Stimulated activated CD4-positive, alpha-beta T cell treated with anti-CD3 and anti-CD28 coated beads, TNF-alpha, amount 100 ng/mL, for 24 hours (primary cell): ENCODE results near the gene MKNK2.
A peak's percentile ranks its signal among the peaks of the same experiment; 100 is the strongest.
"Not testable (repeated sequence)": the region's sequence is repeated elsewhere in the genome, so short reads cannot be mapped to it uniquely, and the experiment has no call there.

Experiments
- DNase-seq, 3 experiments: peaks; one replicate each; pipeline ENCODE4 v3.0.0-alpha.2; 2020; ENCODE audit warnings: low read depth in 3 of 3

Gene MKNK2

DNA sequence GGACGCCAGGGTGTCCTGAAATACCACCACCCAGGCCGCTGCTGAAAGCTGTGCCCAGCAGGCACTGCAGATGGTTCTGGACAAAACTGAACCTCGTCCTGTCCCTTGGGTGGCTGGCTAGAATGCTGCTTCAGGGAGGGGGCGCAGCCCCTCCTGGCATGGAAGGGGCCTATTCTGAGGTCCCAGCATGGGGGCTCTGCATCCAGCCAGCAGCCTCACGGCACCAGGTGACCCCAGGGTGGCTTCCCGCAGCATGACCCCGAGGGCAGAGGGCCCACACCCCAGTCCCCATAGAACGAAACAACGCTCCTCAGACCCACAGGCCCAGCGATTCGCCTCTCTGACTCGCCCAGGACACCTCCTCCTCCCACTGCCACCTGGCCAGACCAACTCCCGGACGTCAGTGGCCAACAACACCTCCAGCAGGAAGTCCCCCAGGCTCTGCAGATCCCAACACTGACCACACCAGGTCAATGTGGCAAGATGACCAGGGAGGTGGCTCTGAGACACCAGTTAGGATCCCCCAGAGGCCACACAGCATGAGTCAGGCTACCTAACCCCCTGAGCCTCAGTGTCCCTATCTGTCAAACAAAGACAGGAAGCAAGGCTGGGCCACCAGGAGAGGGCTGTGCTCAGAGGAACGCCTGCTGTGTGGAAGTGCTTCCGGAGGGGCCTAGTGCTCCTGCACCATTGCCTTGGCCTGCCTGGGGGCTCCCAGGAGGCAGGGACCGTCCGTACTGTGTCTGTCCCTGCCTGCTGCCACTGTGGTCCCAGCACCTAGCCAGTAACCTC is 6.1 kb downstream of the MKNK2 start:
- no peak for DNase-seq

DNA sequence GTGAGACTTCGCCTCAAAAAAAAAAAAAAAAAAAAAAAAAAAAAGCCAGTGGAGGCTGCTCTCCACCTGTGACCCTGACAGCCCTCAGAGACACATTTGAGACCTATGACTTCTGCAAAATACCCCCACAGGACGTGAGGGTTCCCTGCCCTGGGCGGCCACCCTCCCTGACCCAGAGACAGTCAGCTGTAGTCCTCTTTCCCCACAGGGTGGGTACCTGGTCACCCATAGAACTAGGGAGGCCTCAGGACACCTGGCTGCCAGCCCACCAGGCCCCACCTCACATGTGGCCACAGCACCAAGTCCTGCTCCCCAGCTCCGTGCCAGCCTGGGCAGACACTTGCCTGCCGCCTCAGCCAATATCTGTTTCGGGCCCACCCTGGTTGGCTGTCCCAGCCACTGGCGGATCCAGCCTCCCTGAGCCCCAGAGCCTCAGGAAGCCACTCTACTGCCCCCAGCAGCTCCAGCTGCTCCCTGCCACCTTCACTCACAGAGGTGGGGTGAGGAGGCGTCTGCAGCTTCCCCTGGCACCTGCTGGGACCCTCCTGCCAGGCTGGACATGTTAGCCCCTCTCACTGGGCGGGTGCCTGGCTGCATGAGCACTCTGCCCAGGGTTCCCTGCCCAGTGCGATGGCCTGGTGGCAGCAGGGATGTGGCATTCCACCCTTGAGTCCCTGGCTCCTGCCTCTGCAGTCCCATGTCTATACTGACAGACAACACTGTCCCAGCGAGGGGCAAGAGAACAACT is 6.9 kb downstream of the MKNK2 start:
- no peak for DNase-seq

DNA sequence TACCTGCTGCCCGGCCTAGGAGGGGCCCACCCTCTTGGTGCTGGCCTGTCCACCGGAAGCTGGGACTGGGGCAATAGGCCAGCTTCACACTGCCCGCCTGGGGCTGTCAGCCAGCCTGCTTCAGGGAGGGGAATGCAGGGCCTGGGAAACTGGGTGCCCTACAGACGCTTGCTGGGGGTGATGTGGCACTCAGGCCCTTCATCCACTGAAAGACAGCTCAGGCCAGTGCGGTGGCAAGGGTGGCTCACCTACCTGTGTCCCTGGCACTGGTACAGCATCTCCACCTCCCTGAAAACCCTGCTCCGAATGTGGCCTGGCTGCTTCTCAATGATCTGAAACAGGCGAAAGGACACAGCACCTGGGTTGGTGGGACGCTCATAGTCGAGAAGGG is 7.8 kb downstream of the MKNK2 start:
- no peak for DNase-seq

DNA sequence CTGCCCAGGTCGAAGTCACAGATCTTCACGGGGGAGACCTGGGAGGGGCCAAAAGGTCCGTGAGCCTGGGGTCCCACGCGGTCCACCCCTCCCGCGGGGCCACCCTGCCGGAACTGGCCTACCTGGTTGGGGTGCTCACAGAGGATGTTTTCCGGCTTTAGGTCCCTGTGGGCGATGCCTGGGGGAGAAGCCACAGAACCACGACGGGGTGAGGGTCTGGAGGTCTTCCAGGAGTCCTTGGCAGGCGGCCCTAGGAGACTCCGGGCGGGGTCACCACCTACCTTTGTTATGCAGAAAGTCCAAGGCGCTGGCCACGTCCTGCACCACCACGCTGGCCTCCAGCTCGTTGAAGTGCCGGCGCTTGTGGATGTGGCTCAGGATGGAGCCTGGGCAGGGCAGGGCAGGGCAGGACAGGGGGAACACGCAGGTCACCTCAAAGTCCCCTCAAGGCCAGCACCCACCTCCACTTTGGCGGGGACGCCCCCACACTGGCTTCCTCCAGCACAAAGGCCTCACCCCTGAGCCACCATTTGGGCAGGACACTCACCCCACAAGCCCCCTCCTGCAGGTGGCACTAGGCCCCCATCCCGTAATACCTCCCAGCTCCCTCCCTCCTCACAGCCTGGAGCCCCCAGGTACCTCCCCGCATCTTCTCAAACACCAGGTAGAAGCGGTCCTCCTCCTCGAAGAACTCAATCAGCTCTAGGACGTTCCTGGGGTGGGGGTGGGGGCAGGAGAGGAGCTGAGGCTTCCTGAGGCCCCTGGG is 8.4 kb downstream of the MKNK2 start:
- DNase-seq = no peak

DNA sequence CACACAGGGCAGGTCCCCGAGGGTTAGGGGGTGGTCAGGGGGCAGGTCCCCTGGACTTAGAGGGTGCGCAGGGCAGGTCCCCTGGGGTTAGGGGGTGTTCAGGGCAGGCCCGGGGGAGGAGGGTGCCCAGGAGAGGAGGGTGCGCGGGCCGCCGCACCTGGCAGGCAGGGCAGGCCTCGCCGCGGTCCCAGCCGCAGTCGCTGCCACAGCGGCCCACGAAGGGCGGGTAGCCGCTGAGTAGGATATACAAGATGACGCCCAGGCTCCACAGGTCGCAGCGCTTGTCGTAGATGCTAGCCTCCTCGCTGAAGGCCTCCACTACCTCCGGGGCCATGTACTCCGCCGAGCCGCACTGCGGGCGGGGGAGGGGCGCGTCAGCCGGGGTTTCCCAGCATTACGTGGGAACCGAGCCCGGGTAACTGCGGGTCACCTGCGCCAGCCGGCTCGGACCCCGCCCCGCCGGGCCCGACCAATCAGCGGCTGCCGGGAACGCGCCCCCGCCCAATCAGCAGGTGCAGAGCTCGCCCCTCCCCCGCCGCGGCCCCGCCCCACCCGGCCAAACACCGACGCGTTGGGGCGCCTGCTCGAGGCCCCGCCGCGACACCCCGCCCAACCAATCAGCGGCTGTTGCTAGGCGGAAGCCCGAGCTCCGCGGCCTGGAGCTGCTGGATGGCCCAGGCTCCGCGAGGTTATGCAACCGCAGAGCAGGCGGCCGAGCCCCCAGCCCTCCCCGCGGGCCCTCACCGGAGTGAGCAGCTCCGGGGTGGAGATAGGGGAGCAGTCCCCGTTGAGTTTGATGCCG is 9.2 kb downstream of the MKNK2 start:
- peak; percentile 98 to 100 (median 99) for DNase-seq

DNA sequence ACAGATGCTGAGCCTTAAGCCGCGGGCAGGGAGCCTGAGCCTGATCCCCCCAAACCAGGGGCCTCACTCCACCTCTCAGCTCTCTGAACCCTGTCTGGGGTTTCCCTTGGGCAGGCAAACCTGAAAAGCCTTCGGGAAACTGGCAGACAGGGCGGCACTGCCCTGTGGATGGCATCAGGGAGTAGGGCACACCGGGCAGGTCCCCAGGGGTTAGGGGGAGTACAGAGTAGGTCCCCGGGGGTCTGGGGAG is 9.7 kb downstream of the MKNK2 start:
- DNase-seq = no peak

DNA sequence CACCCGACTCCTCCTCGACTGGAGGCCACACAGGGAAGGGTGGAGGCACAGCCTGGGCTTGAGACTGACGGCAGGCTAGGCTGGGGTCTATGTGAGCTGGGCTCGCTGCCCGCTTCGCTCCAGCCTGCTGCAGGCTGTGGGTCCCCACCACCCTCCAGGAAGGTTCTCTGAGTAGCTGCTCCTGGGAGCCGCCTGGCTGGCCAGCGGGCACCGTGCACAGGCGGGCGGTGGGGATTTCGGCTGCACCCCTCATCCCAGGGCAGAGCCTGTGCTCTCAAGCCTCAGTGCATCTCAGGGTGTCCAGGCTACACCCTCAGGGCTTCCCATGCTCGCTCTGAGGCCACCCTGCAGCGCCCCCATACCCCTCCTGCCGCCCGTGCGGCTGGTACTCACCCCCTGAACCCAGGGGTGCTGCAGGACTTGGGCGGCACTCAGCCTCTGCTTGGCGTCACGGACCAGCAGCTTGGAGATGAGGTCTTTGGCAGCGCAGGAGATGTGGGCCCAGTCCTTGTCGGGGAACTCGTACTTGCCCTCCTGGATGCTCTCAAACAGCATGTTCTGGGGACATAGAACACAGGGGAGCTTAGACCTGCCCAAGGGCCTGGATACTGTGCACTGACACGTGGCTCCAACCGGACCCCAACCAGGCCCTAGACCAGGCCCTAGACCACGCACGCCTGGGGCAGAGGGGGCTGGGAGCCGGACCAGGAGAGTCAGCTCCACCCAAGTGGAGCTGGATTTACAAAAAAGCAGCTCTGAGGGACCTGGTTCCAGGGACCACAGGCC is 10.2 kb downstream of the MKNK2 start:
- DNase-seq = no peak

DNA sequence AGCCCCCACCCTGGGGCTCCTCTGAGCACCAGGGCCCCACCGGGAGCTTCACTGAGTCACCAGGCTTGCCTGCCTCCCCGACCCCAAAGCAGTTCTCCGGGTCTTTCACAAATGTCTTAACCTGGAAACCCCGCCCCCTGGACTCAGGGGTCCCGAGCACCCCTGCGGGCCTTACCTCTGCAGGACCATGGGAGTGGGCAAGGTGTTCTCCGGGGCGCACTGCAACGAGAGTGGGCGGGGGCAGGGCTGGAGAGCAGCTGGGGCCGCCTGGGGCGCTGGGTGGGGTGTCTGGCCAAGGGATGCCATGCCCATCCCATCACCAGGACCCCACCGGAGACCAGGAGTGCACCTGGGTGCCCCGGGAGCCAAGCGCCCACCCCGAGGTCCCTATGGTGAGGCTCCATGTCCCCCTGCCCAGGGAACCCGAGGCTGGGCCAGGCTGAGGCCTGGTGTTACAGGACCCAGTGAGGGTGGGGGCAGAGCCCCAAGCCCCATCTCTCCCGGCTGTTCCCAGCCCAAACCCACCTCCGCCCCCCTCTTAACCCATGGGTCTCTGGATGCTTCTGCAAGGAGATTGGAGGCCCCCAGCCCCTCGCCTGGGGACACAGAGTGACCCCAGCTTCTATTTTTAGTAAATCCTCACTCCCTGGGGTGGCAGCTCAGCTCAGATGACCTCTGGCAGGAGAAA is 10.9 kb downstream of the MKNK2 start:
- no peak for DNase-seq

DNA sequence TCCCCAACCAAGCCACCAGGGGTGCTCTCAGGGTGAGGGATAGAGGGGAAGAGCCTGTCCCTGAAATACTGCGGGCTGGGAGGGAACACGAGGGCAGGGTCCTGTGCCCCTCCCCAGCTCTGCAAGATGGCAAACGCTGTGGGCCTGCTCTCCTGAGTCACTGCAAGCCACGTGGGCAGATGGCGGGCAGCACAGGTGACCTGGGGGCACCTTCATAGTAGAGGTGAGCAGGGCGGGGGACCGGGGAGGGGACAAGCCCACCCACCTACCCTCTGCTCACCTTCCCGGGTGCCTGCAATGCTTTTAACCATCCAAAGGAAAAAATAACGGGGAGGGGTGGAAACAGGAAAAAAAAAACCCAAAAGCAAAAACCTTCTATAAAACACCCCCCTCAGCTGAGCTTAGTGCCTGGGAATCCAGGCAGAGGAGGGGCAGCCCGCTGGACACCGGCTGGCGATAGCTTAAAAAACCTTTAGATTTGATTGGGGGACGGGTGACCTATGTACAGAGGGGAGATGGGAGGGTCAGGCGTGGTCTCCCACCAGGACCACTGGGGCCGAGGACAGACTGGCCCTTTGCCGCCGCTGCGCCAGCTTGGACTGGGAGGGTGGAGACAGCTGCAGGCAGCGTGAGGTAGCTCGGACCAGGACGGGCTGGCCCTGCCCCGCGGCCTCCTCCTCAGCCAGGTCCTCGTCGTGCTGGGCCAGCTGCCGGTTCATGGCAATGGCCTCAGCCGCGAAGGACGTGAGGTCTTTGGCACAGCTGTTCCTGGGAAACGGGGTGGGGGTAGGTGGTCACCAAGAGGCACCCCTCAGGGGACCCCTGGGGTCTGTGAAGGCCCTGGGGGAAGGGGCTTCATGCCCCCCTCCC is 11.7 kb downstream of the MKNK2 start:
- DNase-seq = no peak

DNA sequence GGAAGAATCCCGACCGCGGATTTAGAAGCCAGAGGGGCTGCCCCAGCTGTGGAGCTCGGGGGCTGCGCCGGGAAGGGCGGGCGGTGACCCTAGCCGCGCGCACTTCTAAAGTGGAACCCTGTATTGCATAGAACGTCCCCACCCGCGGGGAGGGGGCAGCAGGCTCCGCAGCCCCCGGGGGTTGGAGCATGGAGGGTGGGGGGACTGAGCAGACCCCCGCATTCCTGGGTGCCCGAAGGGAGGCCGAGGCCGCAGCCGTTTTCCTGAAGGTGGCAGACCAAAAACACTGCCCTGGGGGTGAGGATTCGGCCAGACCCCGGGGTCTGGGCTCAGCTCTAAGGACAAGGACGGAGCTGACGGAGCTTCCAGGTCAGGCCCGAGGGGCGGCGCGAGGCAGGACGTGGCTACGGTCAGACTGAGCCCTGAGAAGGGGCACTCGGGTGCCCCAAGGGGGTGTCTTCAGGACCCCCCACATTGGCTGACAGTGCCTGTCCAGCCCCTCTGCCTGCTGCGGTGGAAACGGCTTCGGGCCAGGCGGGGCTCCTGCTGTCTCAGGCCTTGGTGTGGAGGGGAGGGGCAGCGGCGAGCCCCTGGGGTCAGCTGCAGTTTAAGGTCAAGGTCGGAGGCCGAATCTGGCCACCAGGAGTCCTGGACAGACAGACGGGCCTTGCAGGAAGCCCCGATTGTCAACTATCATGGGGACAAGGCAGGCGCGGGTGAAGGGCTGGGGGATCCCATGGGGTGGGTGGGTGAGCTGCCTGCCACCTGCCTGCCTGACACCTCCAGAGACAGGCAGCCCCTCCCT is 12.6 kb downstream of the MKNK2 start:
- DNase-seq = no peak

DNA sequence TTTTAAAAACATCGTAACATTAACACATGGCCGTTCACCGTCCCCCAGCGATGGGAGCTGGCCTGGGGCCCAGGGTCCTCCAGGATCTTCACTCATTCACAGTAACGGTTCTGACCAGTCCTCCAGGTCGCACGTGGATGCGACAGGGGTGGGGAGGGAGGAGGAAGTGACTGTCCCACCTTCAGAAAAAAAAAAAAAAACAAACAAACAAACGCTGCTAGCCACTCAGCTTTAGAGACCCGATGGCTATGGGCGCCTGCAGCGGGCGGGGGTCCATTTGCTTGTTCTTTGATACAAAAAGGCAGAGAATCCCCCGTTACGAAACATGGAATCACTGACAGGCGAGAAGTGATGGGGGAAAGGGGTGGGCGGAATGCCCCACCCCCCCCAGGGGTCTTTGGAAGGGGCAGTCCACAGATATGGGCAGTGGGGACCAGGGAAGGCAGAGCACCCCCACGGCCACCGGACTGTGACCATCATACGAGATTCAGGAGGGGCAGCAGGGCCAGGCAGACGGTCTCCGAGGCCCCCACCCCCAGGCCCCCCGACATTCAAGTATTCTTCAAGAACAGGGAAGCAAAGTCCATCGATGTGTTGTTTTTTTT is 13.3 kb downstream of the MKNK2 start:
- DNase-seq = no peak

DNA sequence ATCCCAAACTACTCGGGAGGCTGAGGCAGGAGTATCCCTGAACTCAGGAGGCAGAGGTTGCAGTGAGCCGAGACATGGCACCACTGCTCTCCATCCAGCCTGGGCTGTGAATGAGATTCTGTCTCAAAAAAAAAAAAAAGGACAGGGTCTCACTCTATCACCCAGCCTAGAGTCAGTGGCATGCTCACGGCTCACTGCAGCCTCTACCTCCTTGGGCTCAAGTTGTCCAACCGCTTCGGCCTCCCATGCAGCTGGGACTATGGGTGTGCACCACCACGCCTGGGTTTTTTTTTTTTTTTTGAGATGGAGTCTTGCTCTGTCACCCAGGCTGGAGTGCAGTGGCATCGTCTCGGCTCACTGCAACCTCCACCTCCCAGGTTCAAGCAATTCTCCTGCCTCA is 14.6 kb downstream of the MKNK2 start:
- no peak for DNase-seq

DNA sequence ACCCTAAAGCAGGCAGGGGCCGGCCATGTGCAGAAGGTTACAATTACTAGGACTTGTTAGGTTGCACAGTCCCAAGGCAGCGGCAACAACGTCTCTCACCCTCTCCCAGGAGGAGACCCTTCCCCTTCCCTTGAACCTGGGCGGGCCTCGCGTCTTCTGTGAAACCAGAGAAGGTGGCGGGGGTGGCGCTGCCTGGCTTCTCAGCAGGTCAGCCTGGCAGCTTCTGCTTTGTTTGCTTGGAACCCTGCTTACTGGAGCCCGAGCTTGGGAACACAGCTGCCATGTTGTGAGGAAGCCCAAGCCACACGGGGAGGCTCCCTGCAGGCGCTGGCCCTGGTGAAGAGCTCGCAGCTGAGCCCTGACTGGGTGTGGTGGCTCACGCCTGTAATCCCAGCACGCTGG is 15.5 kb downstream of the MKNK2 start:
- DNase-seq = no peak

DNA sequence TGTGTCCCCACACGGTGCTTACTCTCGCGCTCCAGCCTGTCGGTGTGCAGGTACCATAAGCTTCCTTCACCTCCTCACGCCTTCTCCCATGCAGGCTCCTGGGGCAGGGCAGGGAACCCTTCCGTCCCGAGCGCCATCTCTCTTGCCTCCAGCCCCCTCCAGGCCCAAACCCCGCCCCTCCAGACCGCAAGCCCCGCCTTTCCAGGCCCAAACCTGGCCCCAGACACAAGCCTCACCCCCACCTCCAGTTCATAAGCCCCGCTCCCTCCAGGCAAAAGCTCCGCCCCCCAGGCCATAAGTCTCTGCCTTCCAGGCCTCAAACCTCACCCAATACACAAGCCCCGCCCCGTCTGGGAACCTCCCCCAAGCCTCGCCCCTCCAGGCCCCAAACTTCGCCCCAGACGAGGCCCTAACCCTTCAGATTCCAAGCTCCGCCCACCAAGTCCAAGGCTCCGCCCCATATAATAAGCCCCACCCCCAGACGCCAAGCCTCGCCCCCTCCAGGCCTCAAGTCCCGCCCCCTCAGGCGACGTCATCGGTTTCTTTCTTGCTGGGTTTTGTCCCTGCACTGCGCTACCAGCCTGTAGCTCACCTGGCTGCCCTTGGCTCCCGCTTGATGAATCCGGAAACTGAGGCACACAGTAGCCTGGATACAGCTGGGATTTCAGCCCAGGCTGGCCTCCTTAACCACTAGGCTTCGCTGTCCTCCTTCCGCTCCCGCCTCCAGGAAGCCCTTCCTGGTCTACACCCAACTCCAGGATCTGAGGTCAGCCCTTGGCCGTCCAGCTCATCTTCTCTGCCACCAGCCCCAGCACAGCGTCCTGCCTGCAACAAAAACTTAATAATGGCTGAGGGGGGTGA is 16.1 kb downstream of the MKNK2 start:
- peak; percentile 32 to 57 (median 44) for DNase-seq

DNA sequence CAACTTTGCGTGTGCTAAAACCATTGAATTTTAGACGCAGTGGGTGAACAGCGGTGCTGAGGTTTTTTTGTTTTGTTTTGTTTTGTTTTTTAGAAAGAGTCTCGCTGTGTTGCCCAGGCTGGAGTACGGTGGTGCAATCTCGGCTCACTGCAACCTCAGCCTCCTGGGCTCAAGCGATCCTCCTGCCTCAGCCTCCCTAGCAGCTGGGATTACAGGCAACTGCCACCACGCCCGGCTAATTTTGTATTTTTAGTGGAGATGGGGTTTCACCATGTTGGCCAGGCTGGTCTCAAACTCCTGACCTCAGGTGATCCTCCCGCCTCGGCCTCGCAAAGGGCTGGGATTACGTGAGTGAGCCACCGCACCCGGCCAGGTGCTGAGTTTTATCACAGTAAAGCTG is 16.8 kb downstream of the MKNK2 start:
- not testable (repeated sequence) for DNase-seq

DNA sequence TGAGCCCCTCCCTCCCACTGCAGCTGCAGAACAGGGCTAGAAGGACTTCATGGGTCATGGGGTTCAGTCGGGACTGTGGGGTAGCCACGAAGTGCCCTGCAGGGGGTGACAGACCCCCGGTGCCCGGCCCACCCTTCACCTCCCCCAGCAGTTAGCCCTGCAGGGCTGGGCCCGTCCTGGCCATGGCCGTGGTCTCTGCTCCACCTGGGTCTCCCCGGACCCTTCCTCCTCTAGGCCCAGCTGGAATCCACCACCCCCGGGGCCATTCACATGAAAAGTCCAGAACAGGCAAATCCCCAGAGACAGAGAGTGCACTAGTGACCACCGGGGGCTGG is 17.3 kb downstream of the MKNK2 start:
- no peak for DNase-seq

DNA sequence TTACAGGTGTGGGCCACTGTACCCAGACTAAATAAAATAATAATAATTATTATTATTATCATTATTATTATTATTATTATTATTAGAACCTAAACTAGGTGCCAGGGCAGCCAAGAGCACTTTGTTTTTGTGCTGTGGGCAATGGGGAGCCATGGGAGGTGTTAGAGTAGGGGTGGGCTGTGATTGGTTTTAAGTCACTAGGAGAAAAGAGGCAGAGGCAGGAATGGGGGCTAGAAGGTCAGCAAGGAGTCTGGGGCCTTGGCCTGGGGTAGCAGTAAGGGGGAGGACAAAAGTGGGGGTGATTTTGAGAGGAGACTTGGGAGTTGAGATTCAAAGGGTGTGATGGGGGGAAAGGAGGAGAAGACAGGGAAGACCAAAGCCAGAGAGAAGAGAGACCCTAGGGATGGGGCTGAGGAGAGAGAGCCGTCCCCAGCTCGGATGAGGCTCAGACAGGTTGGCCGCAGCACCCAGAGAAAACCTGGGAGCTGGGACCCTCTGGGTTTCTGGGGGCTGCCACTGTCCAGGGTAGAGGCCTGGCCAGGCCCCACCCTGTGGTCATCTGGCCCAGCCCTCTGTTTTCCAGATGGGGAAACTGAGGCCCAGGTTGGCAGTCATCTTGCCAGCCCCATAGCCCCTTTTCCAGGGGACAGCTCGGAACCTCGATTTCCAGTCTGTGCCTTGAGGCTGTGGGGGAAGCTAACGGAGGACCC is 17.8 kb downstream of the MKNK2 start:
- DNase-seq = no peak
